ENCODE results near the gene FSTL3. TPM values are rescaled to one million over a fixed set of nuclear protein-coding genes. Genes with fewer than 3 reads are reported as not detected.
A peak's percentile ranks its signal among the peaks of the same experiment; 100 is the strongest.

The FSTL3 gene
- total RNA-seq, 4 donors from 2014 or later = 4.4 to 43.3 (median 17.7) TPM

- H3K9me3 ChIP-seq = no peaks in the 10 kb centered on the region
- intact Hi-C loops (cut with DNase I) = no loop called here
- peaks cover 0 to 28% (median 6%) of the 10 kb centered on the region in 3 donors for H3K36me3 ChIP-seq
- WGBS, 2 donors = 11 to 41% methylated on average over 8 to 10 of the region's 17 CpGs
- H3K4me3 ChIP-seq = peak overlapping the region in 3 of 4 donors; percentile 18 to 43 (median 28)
- no peak for DNase-seq
- peak overlapping the region; percentile 7 to 53 (median 24) for H3K27ac ChIP-seq
- H3K4me1 ChIP-seq = peaks cover 14 to 27% (median 15%) of the 10 kb centered on the region in 3 donors
- no peaks in the 10 kb centered on the region for H3K27me3 ChIP-seq
- TF ChIP-seq POLR2A (IDR thresholded peaks at IDR 0.05) = no peak
- no peak for TF ChIP-seq CTCF (IDR thresholded peaks at IDR 0.05)
Measured at GRCh38 chr19:641702-642101, 34.5 kb upstream of the FSTL3 start.

DNA sequence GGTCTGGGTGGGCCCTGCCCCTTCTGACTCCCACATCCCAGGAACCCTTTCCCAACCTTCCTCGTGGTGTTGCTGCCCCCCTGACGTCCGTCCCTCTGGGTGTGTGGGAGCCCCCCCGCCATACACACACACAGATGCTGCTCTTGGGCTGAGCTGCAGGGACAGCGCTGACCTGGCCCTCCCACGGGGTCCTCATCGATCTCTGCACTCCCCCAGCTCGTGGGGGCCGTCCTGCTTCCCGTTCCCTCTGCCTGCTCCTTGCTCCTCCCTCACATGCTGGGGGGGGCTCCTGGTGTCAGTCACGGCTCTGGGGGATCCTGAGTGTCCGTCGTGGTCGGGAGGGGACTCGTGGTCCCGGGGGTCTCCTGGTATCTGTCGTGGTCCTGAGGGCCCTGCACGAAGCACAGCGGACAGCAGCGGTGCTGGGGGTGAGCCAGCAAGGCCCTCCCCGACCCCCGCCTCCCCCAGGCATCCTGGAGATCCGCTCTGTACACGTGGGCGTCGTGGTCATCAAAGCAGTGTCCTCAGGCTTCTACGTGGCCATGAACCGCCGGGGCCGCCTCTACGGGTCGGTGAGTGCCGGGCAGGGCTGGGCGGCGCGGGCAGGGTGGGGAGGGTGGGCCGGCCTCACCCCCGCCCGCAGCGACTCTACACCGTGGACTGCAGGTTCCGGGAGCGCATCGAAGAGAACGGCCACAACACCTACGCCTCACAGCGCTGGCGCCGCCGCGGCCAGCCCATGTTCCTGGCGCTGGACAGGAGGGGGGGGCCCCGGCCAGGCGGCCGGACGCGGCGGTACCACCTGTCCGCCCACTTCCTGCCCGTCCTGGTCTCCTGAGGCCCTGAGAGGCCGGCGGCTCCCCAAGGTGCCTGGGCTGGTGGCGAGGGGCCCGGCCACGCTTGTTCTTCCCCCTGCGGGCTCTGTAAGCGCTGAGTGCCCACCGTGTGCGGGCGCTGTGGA is 33.1 kb upstream of the FSTL3 start:
- H3K9me3 ChIP-seq = no peaks in the 10 kb centered on the region
- no peak overlapping the region for H3K27ac ChIP-seq
- 77 to 79% methylated on average over 5 to 22 of the region's 70 CpGs for WGBS, 2 donors
- H3K36me3 ChIP-seq = peaks cover 7 to 41% (median 19%) of the 10 kb centered on the region in 3 donors
- no peaks in the 10 kb centered on the region for H3K27me3 ChIP-seq
- no peak overlapping the region for H3K4me3 ChIP-seq
- no peak for TF ChIP-seq CTCF (IDR thresholded peaks at IDR 0.05)
- no peak for TF ChIP-seq POLR2A (IDR thresholded peaks at IDR 0.05)
- no peak for DNase-seq
- H3K4me1 ChIP-seq = peaks cover 14 to 27% (median 15%) of the 10 kb centered on the region in 3 donors
- intact Hi-C loops (cut with DNase I) = no loop called here

GRCh38 chr19:643736-644135 is 32.5 kb upstream of the FSTL3 start:
- 86 to 94% methylated on average over 7 to 8 of the region's 24 CpGs for WGBS, 2 donors
- no peak for DNase-seq
- intact Hi-C loops (cut with DNase I) = no loop called here

DNA sequence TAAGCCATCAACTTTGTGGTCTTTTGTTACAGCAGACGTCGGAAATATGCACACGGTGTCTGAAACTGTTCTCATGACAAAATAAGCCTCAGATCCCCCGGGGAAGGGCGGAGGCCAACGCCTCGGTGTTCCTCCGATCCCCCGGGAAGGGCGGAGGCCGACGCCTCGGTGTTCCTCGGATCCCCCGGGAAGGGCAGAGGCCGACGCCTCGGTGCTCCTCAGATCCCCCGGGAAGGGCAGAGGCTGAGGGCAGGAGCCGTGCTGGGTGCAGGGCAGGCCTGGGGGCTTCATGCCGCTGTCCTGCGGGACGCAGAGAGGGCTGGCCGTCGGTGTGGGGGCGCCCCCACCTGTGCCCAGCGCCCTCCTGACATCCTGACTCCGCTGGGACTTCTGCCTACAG is 31.8 kb upstream of the FSTL3 start:
- TF ChIP-seq CTCF (IDR thresholded peaks at IDR 0.05) = no peak
- TF ChIP-seq POLR2A (IDR thresholded peaks at IDR 0.05) = no peak
- intact Hi-C loops (cut with DNase I) = no loop called here
- 58 to 67% methylated on average over 9 to 10 of the region's 28 CpGs for WGBS, 2 donors
- no peak overlapping the region for H3K27ac ChIP-seq
- peaks cover 20 to 54% (median 30%) of the 10 kb centered on the region in 3 donors for H3K36me3 ChIP-seq
- no peaks in the 10 kb centered on the region for H3K9me3 ChIP-seq
- no peak for DNase-seq
- H3K27me3 ChIP-seq = no peaks in the 10 kb centered on the region
- no peak overlapping the region for H3K4me3 ChIP-seq
- peaks cover 4 to 16% (median 7%) of the 10 kb centered on the region in 3 donors for H3K4me1 ChIP-seq

More at GRCh38 chr19:643736-644135, 32.5 kb upstream of the FSTL3 start:
- no peak overlapping the region for H3K27ac ChIP-seq
- TF ChIP-seq POLR2A (IDR thresholded peaks at IDR 0.05) = no peak
- no peak for TF ChIP-seq CTCF (IDR thresholded peaks at IDR 0.05)
- H3K9me3 ChIP-seq = no peaks in the 10 kb centered on the region
- H3K4me1 ChIP-seq = peaks cover 11 to 22% (median 13%) of the 10 kb centered on the region in 3 donors
- peaks cover 13 to 48% (median 24%) of the 10 kb centered on the region in 3 donors for H3K36me3 ChIP-seq
- H3K4me3 ChIP-seq = no peak overlapping the region
- H3K27me3 ChIP-seq = no peaks in the 10 kb centered on the region

GRCh38 chr19:644789-645188 is 31.4 kb upstream of the FSTL3 start:
- H3K9me3 ChIP-seq = no peaks in the 10 kb centered on the region
- WGBS, 2 donors = 64% methylated on average over 6 of the region's 14 CpGs; no CpG with 5 or more reads in 1 of the 2 donors
- no peak for DNase-seq
- peaks cover 24 to 59% (median 34%) of the 10 kb centered on the region in 3 donors for H3K36me3 ChIP-seq
- H3K4me3 ChIP-seq = no peak overlapping the region
- no peaks in the 10 kb centered on the region for H3K27me3 ChIP-seq
- no peak overlapping the region for H3K27ac ChIP-seq
- intact Hi-C loops (cut with DNase I) = no loop called here
- TF ChIP-seq POLR2A (IDR thresholded peaks at IDR 0.05) (no peak), CTCF (IDR thresholded peaks at IDR 0.05) (no peak)
- H3K4me1 ChIP-seq = peaks cover 4 to 13% (median 6%) of the 10 kb centered on the region in 3 donors
